BE2C (cell line): Measurements from ENCODE around the gene GTF3C4.

ENCODE experiments used
- DNase-seq: peaks from one replicate; pipeline ENCODE4 v3.0.0-alpha.2; 2020
- H3K27me3 ChIP-seq: fragments of 250-450 bp; sonication (Bioruptor Pico); 2 replicates; pipeline ENCODE4 v1.5.1; 2020; ENCODE audit warnings: mild to moderate bottlenecking
- H3K36me3 ChIP-seq: fragments of 250-450 bp; sonication (Bioruptor Pico); 2 replicates; pipeline ENCODE4 v1.5.1; 2020; ENCODE audit warnings: mild to moderate bottlenecking
- H3K4me1 ChIP-seq: fragments of 250-450 bp; sonication (Bioruptor Pico); 2 replicates; pipeline ENCODE4 v1.5.1; 2020
- H3K4me3 ChIP-seq: 2 replicates; pipeline ENCODE4 v1.5.1; 2011; ENCODE audit warnings: low read depth, low read length
- H3K9me3 ChIP-seq: fragments of 250-450 bp; sonication (Bioruptor Pico); 2 replicates; pipeline ENCODE4 v1.5.1; 2020
- TF ChIP-seq, protein P1 (sequence below): IDR thresholded peaks from 2 replicates; pipeline ENCODE4 v1.5.1; 2012; ENCODE audit warnings: mild to moderate bottlenecking, low read depth, low read length

GTF3C4 gene

GRCh38 chr9:132730054-132731033 lies 60.1 kb downstream of the GTF3C4 start:
- no peak for DNase-seq
- TF ChIP-seq, protein P1, sequence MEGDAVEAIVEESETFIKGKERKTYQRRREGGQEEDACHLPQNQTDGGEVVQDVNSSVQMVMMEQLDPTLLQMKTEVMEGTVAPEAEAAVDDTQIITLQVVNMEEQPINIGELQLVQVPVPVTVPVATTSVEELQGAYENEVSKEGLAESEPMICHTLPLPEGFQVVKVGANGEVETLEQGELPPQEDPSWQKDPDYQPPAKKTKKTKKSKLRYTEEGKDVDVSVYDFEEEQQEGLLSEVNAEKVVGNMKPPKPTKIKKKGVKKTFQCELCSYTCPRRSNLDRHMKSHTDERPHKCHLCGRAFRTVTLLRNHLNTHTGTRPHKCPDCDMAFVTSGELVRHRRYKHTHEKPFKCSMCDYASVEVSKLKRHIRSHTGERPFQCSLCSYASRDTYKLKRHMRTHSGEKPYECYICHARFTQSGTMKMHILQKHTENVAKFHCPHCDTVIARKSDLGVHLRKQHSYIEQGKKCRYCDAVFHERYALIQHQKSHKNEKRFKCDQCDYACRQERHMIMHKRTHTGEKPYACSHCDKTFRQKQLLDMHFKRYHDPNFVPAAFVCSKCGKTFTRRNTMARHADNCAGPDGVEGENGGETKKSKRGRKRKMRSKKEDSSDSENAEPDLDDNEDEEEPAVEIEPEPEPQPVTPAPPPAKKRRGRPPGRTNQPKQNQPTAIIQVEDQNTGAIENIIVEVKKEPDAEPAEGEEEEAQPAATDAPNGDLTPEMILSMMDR: no peak
- H3K27me3 ChIP-seq: no peaks in the 10 kb centered on the region
- no peak overlapping the region for H3K4me3 ChIP-seq
- no peaks in the 10 kb centered on the region for H3K36me3 ChIP-seq
- no peaks in the 10 kb centered on the region for H3K4me1 ChIP-seq
- no peaks in the 10 kb centered on the region for H3K9me3 ChIP-seq

- H3K4me1 ChIP-seq: no peaks in the 10 kb centered on the region
- no peaks in the 10 kb centered on the region for H3K9me3 ChIP-seq
- TF ChIP-seq, protein P1: no peak
- H3K27me3 ChIP-seq: no peaks in the 10 kb centered on the region
- H3K36me3 ChIP-seq: no peaks in the 10 kb centered on the region
- no peak overlapping the region for H3K4me3 ChIP-seq
- no peak for DNase-seq
Observed at GRCh38 chr9:132731230-132731629, 61.0 kb downstream of the GTF3C4 start.

- H3K4me1 ChIP-seq: no peaks in the 10 kb centered on the region
- TF ChIP-seq, protein P1: no peak
- H3K27me3 ChIP-seq: no peaks in the 10 kb centered on the region
- H3K4me3 ChIP-seq: no peak overlapping the region
- no peak for DNase-seq
- H3K9me3 ChIP-seq: no peaks in the 10 kb centered on the region
- no peaks in the 10 kb centered on the region for H3K36me3 ChIP-seq
Observed at GRCh38 chr9:132732326-132733259, 62.3 kb downstream of the GTF3C4 start.

DNA sequence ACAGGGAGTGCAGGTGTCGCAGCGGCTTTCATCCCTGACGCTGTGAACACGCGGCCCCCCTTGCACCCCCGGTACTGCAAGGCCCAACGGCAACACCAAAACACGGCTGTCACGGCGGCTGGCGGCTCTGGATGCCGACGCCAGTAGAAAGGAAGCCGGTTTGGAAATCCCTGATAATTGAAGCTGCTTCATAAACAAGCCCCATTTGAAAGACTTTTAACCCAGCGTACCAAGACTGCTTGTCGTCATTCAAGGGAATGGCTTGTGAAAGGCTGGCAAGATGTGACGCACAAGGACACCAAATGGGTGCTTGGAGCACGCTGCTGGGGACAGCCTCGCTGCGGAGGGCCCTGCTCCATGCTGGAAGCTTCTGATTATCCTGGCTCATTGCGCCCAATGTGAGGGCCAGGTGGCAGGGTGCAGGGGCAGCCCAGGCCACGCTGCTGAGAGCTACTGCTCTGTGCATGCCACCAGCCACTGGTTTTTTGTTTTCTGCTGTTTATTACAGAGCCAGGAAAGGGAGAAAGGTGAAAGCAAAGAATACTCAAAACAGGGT lies 63.1 kb downstream of the GTF3C4 start:
- DNase-seq: no peak
- no peaks in the 10 kb centered on the region for H3K27me3 ChIP-seq
- no peak overlapping the region for H3K4me3 ChIP-seq
- H3K9me3 ChIP-seq: no peaks in the 10 kb centered on the region
- no peaks in the 10 kb centered on the region for H3K4me1 ChIP-seq
- no peaks in the 10 kb centered on the region for H3K36me3 ChIP-seq
- TF ChIP-seq, protein P1: no peak

GRCh38 chr9:132739710-132740310 lies 69.5 kb downstream of the GTF3C4 start:
- no peak for DNase-seq
- no peaks in the 10 kb centered on the region for H3K9me3 ChIP-seq
- H3K36me3 ChIP-seq: no peaks in the 10 kb centered on the region
- H3K27me3 ChIP-seq: no peaks in the 10 kb centered on the region
- no peak overlapping the region for H3K4me3 ChIP-seq
- TF ChIP-seq, protein P1: no peak
- H3K4me1 ChIP-seq: no peaks in the 10 kb centered on the region
